ENCODE data around the gene GPC5.

The GPC5 gene

DNA sequence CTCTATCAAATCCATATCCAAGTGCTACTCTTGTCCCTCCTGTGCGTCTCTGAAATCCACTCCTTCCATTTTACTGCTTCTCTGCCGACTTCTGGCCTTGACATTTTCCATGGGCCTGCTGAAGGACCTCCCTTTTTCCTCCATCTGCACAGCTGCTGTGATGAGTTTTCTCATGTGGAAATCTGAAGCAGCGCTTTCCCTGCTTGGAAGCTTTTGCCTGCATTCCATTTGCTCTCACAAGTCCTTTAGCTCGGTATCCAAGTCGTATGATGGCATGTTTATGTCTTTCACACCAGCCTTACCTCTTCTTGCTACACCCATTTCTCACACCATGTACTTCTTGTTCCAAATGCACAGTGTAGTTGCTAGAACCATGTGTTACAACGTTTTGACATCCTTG lies 328.2 kb downstream of the GPC5 start:
- no peak for ATAC-seq
- Mint-ChIP-seq H3K4me1 (no peaks in the 10 kb centered on the region), H3K9me3 (no peaks in the 10 kb centered on the region)

DNA sequence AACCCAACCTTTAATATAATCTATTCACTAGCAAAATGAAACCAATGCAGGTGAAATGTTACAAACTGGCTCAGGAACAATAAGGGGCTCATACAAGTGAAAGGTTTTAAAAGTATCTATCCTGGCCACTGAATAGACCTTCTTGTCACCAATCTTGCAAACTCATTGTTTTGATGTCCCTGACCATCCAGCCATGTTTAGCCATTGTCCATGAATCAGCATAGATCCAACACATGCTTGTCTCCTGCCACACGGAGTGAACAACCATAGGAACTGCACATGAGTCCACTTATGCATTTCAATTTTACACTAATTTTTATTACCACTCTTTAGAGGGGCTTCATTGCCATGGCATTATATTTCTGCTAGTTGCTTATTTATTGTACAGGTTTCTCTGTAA lies 331.4 kb downstream of the GPC5 start:
- Mint-ChIP-seq H3K36me3 (no peaks in the 10 kb centered on the region), H3K27me3 (no peaks in the 10 kb centered on the region), H3K4me1 (no peaks in the 10 kb centered on the region), H3K27ac (no peak overlapping the region), H3K4me3 (no peak overlapping the region), H3K9me3 (peaks cover 4% of the 10 kb centered on the region)
- ATAC-seq: no peak

More for the DNA sequence above, 328.2 kb downstream of the GPC5 start:
- H3K4me3 Mint-ChIP-seq: no peak overlapping the region
- H3K27ac Mint-ChIP-seq: no peak overlapping the region
- no peaks in the 10 kb centered on the region for H3K36me3 Mint-ChIP-seq
- no peaks in the 10 kb centered on the region for H3K27me3 Mint-ChIP-seq

DNA sequence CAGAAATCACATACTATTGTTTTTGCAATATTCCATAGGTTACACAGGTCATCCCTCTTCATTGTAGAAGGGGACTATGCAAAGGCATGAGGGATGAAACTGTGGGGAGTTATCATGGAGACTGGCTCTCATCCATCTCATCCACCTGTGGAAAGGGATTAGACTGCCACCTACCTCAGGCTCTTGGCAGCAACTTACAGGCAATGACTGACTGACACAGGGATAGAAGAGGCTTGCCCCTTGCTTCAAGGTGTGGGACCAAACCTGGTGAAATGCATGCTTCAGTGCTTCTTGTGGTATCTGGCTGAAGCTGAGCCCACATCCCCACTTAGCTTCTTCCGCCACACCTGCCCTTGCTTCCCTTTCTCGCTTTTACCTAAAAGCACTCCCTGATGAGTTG lies 341.3 kb downstream of the GPC5 start:
- no peaks in the 10 kb centered on the region for H3K36me3 Mint-ChIP-seq

DNA sequence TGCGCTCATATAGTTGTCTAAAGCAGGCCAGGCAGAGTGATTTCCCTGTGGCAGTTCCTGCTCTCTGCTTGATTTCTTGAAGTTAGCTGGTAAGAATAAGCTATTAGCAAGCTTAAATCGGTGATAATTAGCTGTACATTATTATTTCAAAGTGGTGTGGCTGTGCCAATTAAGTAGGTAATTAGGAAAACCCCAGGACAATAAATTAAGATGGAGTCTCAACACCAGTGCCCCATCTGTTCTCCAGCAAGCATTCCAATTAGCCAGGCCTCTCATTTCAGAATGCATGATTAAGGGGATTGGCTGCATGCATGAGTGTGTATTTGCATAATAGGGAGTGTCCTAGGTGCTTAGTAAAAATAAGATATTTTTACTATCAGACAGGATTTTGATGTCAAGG lies 342.3 kb downstream of the GPC5 start:
- Mint-ChIP-seq H3K4me1 (no peaks in the 10 kb centered on the region), H3K4me3 (no peak overlapping the region), H3K36me3 (no peaks in the 10 kb centered on the region), H3K27me3 (no peaks in the 10 kb centered on the region), H3K27ac (no peak overlapping the region), H3K9me3 (no peaks in the 10 kb centered on the region)
- ATAC-seq: no peak

More for the DNA sequence above, 341.3 kb downstream of the GPC5 start:
- H3K27me3 Mint-ChIP-seq: no peaks in the 10 kb centered on the region
- no peak overlapping the region for H3K27ac Mint-ChIP-seq
- H3K4me1 Mint-ChIP-seq: no peaks in the 10 kb centered on the region
- no peaks in the 10 kb centered on the region for H3K9me3 Mint-ChIP-seq
- H3K4me3 Mint-ChIP-seq: no peak overlapping the region
- ATAC-seq: no peak

DNA sequence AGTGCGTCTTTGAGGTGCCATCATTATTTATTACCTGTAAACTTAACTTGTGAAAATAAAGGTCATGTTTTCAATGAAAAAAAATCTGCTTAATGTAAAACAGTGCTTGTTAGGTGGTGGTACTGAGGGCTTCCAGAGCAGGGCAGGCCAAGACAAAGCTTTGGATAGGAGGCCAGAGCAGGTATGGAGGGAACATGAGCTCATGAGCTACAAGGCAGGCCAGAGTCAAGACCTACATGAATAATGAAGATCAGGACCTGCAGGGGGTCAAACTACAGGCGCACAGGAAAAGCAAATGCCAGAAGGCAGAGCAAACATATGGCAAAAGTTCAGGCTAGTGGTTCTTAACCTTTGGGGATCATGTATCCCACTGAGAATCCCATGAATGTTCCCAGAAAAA lies 343.5 kb downstream of the GPC5 start:
- Mint-ChIP-seq H3K27ac (no peak overlapping the region), H3K4me1 (no peaks in the 10 kb centered on the region), H3K27me3 (no peaks in the 10 kb centered on the region), H3K4me3 (no peak overlapping the region), H3K9me3 (no peaks in the 10 kb centered on the region), H3K36me3 (no peaks in the 10 kb centered on the region)
- no peak for ATAC-seq

DNA sequence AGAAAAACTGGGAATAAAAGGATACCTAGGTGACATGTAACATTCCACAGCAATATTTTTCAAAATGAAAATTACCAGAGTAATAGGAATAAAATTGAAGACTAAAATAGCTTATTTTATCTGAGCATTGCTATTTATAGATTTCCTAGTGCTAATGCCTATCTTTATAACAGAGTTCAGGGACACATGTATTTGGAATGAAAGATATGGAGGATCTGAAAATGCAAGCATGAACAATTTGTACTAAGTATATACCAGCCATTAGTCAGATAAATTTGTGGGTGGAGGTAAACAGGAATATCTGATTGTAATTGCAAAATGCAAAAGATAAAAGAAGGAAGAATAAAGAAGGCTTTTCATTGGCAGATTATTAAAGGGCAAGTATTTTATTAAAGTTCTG lies 345.9 kb downstream of the GPC5 start:
- H3K27me3 Mint-ChIP-seq: no peaks in the 10 kb centered on the region
- H3K4me3 Mint-ChIP-seq: no peak overlapping the region
- ATAC-seq: no peak
- no peak overlapping the region for H3K27ac Mint-ChIP-seq
- no peaks in the 10 kb centered on the region for H3K4me1 Mint-ChIP-seq
- H3K36me3 Mint-ChIP-seq: no peaks in the 10 kb centered on the region
- H3K9me3 Mint-ChIP-seq: peaks cover 4% of the 10 kb centered on the region

DNA sequence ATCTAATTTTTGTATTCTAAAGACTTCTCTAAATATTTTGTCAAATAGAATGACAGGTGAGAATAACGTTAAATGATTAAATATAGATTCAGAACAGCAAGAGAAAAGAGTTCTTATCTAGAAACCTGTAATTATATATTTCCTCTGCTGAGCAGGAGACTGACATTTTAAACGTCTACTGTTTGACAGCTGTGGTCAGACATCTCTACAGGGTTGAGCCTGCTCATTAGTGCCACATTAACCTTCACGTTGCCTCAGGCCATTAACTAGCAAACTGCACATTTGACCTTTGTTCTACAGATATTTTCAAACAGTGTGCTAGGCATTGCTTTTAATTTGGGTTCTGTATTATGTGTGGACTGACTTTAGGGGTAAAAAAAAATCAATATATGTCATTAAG lies 347.5 kb downstream of the GPC5 start:
- H3K4me1 Mint-ChIP-seq: no peaks in the 10 kb centered on the region
- H3K27ac Mint-ChIP-seq: no peak overlapping the region
- no peaks in the 10 kb centered on the region for H3K27me3 Mint-ChIP-seq
- H3K9me3 Mint-ChIP-seq: peaks cover 4% of the 10 kb centered on the region
- no peak overlapping the region for H3K4me3 Mint-ChIP-seq
- ATAC-seq: no peak
- H3K36me3 Mint-ChIP-seq: no peaks in the 10 kb centered on the region

DNA sequence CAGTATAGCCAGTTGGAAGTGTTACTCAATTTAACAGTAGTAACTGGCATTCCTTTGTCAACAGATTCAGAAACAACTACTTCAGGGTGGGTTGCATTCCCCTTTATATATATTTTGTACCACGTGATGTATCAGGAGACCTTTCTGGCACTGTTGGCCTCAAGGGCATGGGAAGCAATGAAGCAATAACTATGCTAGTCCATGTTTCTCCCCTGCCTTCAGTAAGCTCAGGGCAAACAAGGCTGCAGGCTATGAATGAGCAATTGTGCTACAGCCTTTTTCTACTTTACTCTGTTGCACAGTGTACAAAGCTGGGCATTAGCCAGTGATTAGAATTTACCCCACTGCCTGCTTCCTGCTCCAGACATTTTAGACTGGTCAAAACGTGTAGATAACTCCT lies 348.8 kb downstream of the GPC5 start:
- no peaks in the 10 kb centered on the region for H3K36me3 Mint-ChIP-seq
- H3K27ac Mint-ChIP-seq: no peak overlapping the region
- no peak for ATAC-seq
- H3K4me3 Mint-ChIP-seq: no peak overlapping the region
- H3K9me3 Mint-ChIP-seq: peaks cover 4% of the 10 kb centered on the region
- no peaks in the 10 kb centered on the region for H3K27me3 Mint-ChIP-seq
- no peaks in the 10 kb centered on the region for H3K4me1 Mint-ChIP-seq

DNA sequence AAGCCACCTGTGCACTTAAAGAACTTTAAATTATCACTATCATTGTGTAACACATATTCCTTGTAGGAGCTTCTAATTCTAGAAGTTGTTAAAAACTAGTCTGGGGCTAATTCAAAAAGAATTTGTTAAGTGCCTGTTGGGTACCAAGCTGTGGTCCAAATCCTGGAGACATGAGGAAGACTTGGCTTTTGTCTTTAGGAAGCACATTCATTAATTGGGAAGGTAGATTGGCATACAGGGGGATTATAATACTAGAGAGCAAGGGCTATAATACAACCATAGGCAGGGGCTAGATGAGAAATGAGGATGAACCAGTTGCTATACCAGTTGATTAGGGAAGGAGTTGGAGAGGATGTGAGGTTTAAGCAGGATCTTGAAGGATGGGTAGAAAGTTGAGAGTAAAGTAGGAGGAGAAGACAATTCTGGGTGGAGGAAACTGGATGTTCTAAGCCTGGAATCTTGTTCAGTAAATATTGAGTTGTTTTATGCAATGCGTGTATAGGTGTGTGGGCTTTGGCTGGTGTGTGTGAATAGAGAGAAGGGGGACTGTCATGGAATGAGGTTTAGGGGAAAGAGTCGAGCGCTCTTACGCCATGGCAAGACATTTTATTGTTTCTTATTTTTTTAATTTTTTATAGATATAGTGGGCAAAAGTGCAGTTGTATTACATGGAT lies 350.1 kb downstream of the GPC5 start:
- Mint-ChIP-seq H3K27ac (no peak overlapping the region), H3K4me1 (no peaks in the 10 kb centered on the region), H3K36me3 (no peaks in the 10 kb centered on the region), H3K4me3 (no peak overlapping the region), H3K9me3 (peaks cover 4% of the 10 kb centered on the region), H3K27me3 (no peaks in the 10 kb centered on the region)
- ATAC-seq: no peak

DNA sequence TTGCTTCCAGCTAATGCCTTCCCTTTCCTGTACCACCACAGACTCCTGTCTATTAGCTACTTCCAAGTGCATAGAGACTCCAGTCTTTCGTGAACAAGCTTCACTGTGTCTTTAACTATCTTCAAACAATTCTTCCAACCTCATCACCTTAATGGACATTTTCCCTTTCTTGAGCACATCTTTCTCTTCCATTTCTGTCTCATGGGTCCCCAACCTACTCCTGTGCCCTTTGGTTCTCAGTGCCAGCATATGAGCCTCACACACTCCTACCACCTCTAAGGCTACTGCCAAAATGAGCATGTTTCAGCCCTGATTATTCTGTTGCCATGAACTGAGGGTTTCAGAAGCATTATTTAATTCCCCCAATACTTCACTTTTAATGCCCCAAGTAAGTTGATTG lies 360.3 kb downstream of the GPC5 start:
- no peaks in the 10 kb centered on the region for H3K27me3 Mint-ChIP-seq
- H3K4me1 Mint-ChIP-seq: no peaks in the 10 kb centered on the region
- H3K9me3 Mint-ChIP-seq: no peaks in the 10 kb centered on the region
- no peak overlapping the region for H3K27ac Mint-ChIP-seq
- no peak overlapping the region for H3K4me3 Mint-ChIP-seq
- no peaks in the 10 kb centered on the region for H3K36me3 Mint-ChIP-seq
- no peak for ATAC-seq

DNA sequence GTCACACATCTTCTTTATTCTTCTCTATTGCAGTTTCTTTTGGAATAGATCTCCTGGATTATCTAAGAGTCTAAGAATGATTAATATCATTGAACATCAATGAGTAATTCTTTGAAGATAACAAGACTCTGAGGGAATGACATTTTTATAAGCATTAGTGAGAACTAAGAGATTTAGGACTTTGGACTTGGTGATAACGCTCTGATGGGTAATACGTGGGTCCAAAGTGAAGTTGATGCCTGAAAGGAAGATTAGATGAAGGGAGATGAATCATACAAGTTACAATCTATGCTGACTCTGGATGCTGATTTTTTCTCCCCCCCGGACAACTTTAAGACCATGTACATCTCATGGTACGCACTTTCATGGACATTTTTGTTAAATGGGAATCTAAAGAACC lies 364.5 kb downstream of the GPC5 start:
- Mint-ChIP-seq H3K9me3 (no peaks in the 10 kb centered on the region), H3K4me1 (no peaks in the 10 kb centered on the region), H3K27me3 (no peaks in the 10 kb centered on the region), H3K36me3 (no peaks in the 10 kb centered on the region), H3K27ac (no peak overlapping the region), H3K4me3 (no peak overlapping the region)
- no peak for ATAC-seq

DNA sequence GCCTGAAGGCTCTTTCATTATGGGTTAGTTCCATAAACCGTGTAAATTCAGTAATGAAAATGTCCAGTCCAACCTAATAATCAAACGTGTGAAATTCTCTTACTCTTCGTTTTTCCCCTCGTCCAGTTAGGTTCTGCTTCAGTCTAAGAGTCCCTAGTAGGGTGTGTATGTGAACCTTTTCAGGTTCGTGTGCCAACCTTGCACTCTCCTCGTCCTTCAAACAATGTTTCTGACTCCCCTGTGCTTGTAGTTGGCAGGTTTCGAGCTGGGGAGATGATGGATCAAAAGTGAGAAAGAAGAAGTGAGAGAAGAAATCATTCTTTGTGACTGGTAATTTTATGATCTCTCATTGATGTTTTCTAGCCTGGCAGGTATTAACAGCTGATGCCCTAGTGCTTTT lies 366.1 kb downstream of the GPC5 start:
- H3K27ac Mint-ChIP-seq: no peak overlapping the region
- H3K4me1 Mint-ChIP-seq: no peaks in the 10 kb centered on the region
- H3K36me3 Mint-ChIP-seq: no peaks in the 10 kb centered on the region
- ATAC-seq: no peak
- H3K27me3 Mint-ChIP-seq: no peaks in the 10 kb centered on the region
- H3K4me3 Mint-ChIP-seq: no peak overlapping the region
- H3K9me3 Mint-ChIP-seq: peaks cover 3% of the 10 kb centered on the region

DNA sequence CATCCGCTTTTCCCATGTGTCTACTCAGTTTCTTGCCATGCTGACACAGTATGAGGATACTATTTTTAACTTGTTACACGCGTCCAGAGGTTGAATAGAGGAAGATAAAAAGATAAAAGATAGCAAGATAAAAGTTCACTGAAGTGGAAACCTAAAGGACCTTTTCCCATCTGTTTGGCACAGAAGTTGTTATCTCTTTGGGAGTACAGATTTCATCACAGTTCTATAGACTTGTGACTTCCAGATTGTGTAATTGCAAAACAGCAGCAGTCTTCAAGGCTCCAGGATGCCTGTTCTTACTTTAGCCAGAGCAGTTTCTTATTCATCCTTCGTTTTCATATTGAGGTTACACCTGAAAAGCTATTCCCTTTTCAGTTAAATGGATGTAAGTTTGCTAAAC lies 369.2 kb downstream of the GPC5 start:
- Mint-ChIP-seq H3K4me1 (no peaks in the 10 kb centered on the region), H3K27me3 (no peaks in the 10 kb centered on the region), H3K4me3 (no peak overlapping the region), H3K27ac (no peak overlapping the region), H3K36me3 (no peaks in the 10 kb centered on the region), H3K9me3 (peaks cover 3% of the 10 kb centered on the region)
- no peak for ATAC-seq

DNA sequence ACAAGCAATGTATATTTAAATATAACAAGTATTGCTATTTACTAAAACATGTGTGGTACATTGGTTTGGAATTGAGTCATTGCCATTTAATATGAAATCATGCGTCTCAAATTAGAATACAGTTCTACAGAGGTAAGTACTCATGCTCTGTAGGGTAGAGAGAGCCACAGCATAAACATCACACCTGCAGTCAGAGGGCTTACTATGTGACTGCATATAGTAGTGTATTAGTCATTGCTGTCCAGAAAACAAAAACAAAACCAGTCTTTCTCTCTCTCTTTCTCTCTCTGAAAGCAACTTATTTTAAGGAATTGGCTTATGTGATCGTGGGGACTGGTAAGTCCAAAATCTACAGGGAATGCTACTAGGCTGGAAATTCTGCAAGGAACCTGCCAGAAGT lies 370.3 kb downstream of the GPC5 start:
- H3K4me3 Mint-ChIP-seq: no peak overlapping the region
- H3K4me1 Mint-ChIP-seq: no peaks in the 10 kb centered on the region
- no peaks in the 10 kb centered on the region for H3K36me3 Mint-ChIP-seq
- peaks cover 3% of the 10 kb centered on the region for H3K9me3 Mint-ChIP-seq
- ATAC-seq: no peak
- H3K27ac Mint-ChIP-seq: no peak overlapping the region
- no peaks in the 10 kb centered on the region for H3K27me3 Mint-ChIP-seq

DNA sequence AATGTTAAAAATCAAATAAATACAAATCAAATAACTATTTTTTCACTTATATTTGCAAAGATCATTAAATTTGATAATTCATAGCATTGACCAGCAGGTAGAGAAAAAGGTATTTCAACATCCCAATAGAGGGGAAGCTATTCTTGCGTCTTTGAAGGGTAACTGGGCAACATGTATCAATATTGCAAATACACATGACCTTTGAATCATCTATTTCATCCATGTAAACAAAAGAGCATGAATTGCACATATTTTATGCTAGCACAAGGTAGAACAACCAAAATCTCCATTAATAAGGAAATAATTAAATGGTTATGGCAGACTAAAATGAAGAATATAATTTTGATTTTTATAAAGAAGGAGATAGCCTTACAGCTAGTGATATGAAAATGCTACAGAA lies 372.8 kb downstream of the GPC5 start:
- no peak overlapping the region for H3K4me3 Mint-ChIP-seq
- H3K27ac Mint-ChIP-seq: no peak overlapping the region
- H3K4me1 Mint-ChIP-seq: no peaks in the 10 kb centered on the region
- peaks cover 3% of the 10 kb centered on the region for H3K9me3 Mint-ChIP-seq
- ATAC-seq: no peak
- H3K27me3 Mint-ChIP-seq: no peaks in the 10 kb centered on the region
- H3K36me3 Mint-ChIP-seq: no peaks in the 10 kb centered on the region

DNA sequence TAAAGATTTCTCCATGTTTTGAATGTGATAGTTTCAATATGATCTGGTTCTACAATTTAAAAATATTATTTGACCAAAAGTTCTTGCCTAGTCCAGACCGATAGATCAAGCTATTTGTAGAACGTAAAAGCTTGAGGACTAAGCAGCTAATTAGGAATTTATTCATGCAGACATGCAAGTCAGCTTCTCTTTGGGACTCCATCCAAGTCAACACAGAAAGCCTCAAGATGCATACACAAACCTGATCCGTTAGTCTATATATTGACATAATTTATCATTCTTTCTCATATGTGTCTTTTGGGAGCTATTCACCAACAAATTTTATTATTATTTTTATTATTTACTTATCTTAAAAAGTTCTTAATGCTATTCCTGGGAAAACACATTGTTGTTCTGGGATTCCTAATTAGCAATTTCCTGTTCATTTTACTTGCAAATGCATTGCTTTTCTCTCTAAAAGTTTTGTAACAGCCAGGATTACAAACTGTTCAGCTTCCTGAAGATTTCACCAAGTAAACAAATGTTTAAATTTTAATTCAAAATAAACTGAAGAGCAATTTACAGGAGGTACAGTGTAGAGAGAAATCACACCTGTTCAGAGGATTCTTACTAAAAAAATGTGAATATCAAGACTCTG lies 375.3 kb downstream of the GPC5 start:
- Mint-ChIP-seq H3K27me3 (no peaks in the 10 kb centered on the region), H3K9me3 (peaks cover 3% of the 10 kb centered on the region), H3K27ac (no peak overlapping the region), H3K4me1 (no peaks in the 10 kb centered on the region), H3K4me3 (no peak overlapping the region), H3K36me3 (no peaks in the 10 kb centered on the region)
- no peak for ATAC-seq
